Measurements from ENCODE around the gene NOS3. TPM values are rescaled to one million over a fixed set of nuclear protein-coding genes. Genes with fewer than 3 reads are reported as not detected.

NOS3 gene
- total and polyA plus RNA-seq, 9 of the 15 experiments (the other 6 are each of a cell fraction or from before 2014, with no cell fraction given) = 1.1 to 121 (median 23.6) TPM

DNA sequence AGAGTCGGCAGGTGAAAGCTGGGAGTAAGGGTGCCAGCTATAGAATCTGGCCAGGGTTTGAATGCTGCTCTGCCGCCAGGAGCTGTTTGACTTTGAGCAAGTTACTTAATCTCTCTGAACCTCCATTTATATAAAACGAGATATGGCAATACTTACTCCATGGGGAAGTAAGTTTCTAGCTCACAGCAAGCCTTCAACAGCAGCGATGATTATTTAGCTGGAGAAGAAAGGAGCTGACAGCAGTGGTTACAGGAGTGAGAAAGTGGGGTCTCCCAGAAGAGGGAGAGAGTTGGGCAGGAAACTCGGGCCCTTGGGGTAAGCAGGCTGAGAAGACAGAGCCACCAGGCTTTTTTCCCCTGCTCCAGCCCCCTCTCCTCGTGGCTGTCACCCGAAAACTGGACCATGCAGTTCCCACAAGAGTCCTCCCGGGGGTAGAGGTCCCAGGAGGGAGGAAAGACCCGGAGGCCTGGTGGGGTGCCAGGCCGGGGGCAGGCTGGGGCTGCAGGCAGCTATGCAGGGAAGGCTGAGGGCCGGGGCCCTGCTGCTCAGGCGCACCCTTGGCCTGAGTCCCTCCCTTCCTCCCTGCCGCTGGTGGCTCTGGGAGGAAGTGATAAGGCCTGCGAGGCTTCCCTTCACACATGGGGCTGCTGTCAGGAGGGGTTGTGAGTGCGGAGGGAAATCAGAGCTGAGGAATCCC is 3.5 kb downstream of the NOS3 start (continued):
- TF ChIP-seq, protein P1, sequence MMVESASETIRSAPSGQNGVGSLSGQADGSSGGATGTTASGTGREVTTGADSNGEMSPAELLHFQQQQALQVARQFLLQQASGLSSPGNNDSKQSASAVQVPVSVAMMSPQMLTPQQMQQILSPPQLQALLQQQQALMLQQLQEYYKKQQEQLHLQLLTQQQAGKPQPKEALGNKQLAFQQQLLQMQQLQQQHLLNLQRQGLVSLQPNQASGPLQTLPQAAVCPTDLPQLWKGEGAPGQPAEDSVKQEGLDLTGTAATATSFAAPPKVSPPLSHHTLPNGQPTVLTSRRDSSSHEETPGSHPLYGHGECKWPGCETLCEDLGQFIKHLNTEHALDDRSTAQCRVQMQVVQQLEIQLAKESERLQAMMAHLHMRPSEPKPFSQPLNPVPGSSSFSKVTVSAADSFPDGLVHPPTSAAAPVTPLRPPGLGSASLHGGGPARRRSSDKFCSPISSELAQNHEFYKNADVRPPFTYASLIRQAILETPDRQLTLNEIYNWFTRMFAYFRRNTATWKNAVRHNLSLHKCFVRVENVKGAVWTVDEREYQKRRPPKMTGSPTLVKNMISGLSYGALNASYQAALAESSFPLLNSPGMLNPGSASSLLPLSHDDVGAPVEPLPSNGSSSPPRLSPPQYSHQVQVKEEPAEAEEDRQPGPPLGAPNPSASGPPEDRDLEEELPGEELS (CRISPR knock-in tag; IDR thresholded peaks at IDR 0.05; ENCODE audit: borderline replicate concordance) = no peak; the same call in 1 of the 2 replicates
- TF ChIP-seq SREBF2 (CRISPR knock-in tag; IDR thresholded peaks at IDR 0.05) = no peak
- no peak for TF ChIP-seq ZNF57 (CRISPR knock-in tag; IDR thresholded peaks at IDR 0.05)
- TF ChIP-seq CBX1 (IDR thresholded peaks at IDR 0.05; ENCODE audit: low read depth) = peak; percentile 22; the same call in 1 of the 2 replicates
- no peak for TF ChIP-seq CSDE1 (IDR thresholded peaks at IDR 0.05)
- TF ChIP-seq KLF16 (IDR thresholded peaks at IDR 0.05) = peak; percentile 88
- peak; percentile 73 for TF ChIP-seq DACH1 (IDR thresholded peaks at IDR 0.05; ENCODE audit: partially characterized antibody)
- TF ChIP-seq ARID1B (IDR thresholded peaks at IDR 0.05) = peak; percentile 93
- no peak for TF ChIP-seq SIX5 (IDR thresholded peaks at IDR 0.05; ENCODE audit: borderline replicate concordance in 1 of 2, insufficient read depth in 1 of 2, low read depth in 1 of 2, low read length in 2 of 2)
- no peak for TF ChIP-seq ZNF253 (CRISPR knock-in tag; conservative IDR thresholded peaks at IDR 0.05)
- no peak for TF ChIP-seq FOXP1 (CRISPR knock-in tag; IDR thresholded peaks at IDR 0.05)
- TF ChIP-seq PHF8 (IDR thresholded peaks at IDR 0.05; ENCODE audit: borderline replicate concordance, low read length) = peak; percentile 73; the same call in 1 of the 2 replicates
- TF ChIP-seq NFATC3 (IDR thresholded peaks at IDR 0.05) = no peak
- TF ChIP-seq RAD51 (IDR thresholded peaks at IDR 0.05; ENCODE audit: borderline replicate concordance, low read depth) = no peak
- no peak for TF ChIP-seq SAFB (IDR thresholded peaks at IDR 0.05; ENCODE audit: borderline replicate concordance, low read depth, low read length)
- TF ChIP-seq ZNF12 (CRISPR knock-in tag; IDR thresholded peaks at IDR 0.05) = no peak
- TF ChIP-seq ZNF232 (CRISPR knock-in tag; IDR thresholded peaks at IDR 0.05) = no peak
- peak; percentile 73 for TF ChIP-seq TOE1 (IDR thresholded peaks at IDR 0.05; ENCODE audit: borderline replicate concordance)
- no peak; the same call in 1 of the 2 replicates for TF ChIP-seq TOE1 (CRISPR knock-in tag; IDR thresholded peaks at IDR 0.05; ENCODE audit: borderline replicate concordance, low read depth)
- no peak; the same call in 1 of the 2 replicates for TF ChIP-seq TRIM28 (IDR thresholded peaks at IDR 0.05)
- TF ChIP-seq RBM17 (IDR thresholded peaks at IDR 0.05; ENCODE audit: borderline replicate concordance, low read depth, low read length) = no peak
- no peak for TF ChIP-seq ETS2 (tag; IDR thresholded peaks at IDR 0.05; ENCODE audit: borderline replicate concordance, poor library complexity, severe bottlenecking)
- TF ChIP-seq CTBP1 (IDR thresholded peaks at IDR 0.05; ENCODE audit: borderline replicate concordance) = no peak; the same call in 1 of the 2 replicates
- no peak for TF ChIP-seq SP2 (IDR thresholded peaks at IDR 0.05; ENCODE audit: extremely low read depth, low read depth, low read length, poor library complexity, severe bottlenecking)
- TF ChIP-seq MECOM (CRISPR knock-in tag; IDR thresholded peaks at IDR 0.05) = 0 out of 2 replicates have a peak, but pooled peaks have one; percentile 36
- TF ChIP-seq MYC (IDR thresholded peaks at IDR 0.05; ENCODE audit: low read depth, low read length) = peak; percentile 87
- TF ChIP-seq MYC (CRISPR knock-in tag; IDR thresholded peaks at IDR 0.05; ENCODE audit: borderline replicate concordance, low read depth) = peak; percentile 85
- TF ChIP-seq THAP7 (CRISPR knock-in tag; IDR thresholded peaks at IDR 0.05) = no peak
- no peak for TF ChIP-seq CHCHD3 (CRISPR knock-in tag; IDR thresholded peaks at IDR 0.05)

Data from K562 (cell line).